Effector memory CD8-positive, alpha-beta T cell (primary cell): ENCODE results near the gene SH3BGRL2.
"Not testable (repeated sequence)": the region's sequence is repeated elsewhere in the genome, so short reads cannot be mapped to it uniquely, and the experiment has no call there.

Source experiments
- ATAC-seq: fragments of 150-1000 bp; cut with Tn5 transposase; replicated peaks from 2 replicates; pipeline ENCODE4 v1.10.0; 2021; ENCODE audit warnings: mild to moderate bottlenecking, moderate library complexity
- DNase-seq, 3 experiments: peaks; one replicate each; pipeline ENCODE4 v3.0.0; 2021
- H3K27ac Mint-ChIP-seq, 2 donors: one replicate each; pipeline ENCODE4 v1.8.0; 2022; ENCODE audit warnings: mild to moderate bottlenecking in 2 of 2, mixed read lengths in 2 of 2, moderate library complexity in 2 of 2
- H3K27me3 Mint-ChIP-seq, 2 donors: one replicate each; pipeline ENCODE4 v1.8.0; 2022; ENCODE audit warnings: mixed read lengths in 2 of 2
- H3K36me3 Mint-ChIP-seq: one replicate; pipeline ENCODE4 v1.8.0; 2022; ENCODE audit warnings: mild to moderate bottlenecking, moderate library complexity, mixed read lengths; ENCODE audit not compliant: insufficient read depth
- H3K4me1 Mint-ChIP-seq, 2 donors: one replicate each; pipeline ENCODE4 v1.8.0; 2022; ENCODE audit warnings: low read depth in 2 of 2, mixed read lengths in 2 of 2
- H3K4me3 Mint-ChIP-seq, 2 donors: one replicate each; pipeline ENCODE4 v1.8.0; 2022; ENCODE audit warnings: mild to moderate bottlenecking in 2 of 2, mixed read lengths in 2 of 2, moderate library complexity in 2 of 2
- H3K9me3 Mint-ChIP-seq, 2 donors: one replicate each; pipeline ENCODE4 v1.8.0; 2022; ENCODE audit warnings: mixed read lengths in 2 of 2

SH3BGRL2 gene

GRCh38 chr6:79647741-79648140 is 16.6 kb downstream of the SH3BGRL2 start:
- H3K4me1 Mint-ChIP-seq, result no peaks in the 10 kb centered on the region
- H3K27me3 Mint-ChIP-seq, result peaks cover 11% of the 10 kb centered on the region in 2 donors
- H3K36me3 Mint-ChIP-seq, result no peaks in the 10 kb centered on the region
- ATAC-seq, result no peak
- no peak for DNase-seq
- no peak overlapping the region for H3K27ac Mint-ChIP-seq
- no peak overlapping the region for H3K4me3 Mint-ChIP-seq
- no peaks in the 10 kb centered on the region for H3K9me3 Mint-ChIP-seq

- no peaks in the 10 kb centered on the region for H3K9me3 Mint-ChIP-seq
- ATAC-seq, result no peak
- no peak for DNase-seq
- H3K27ac Mint-ChIP-seq, result no peak overlapping the region
- H3K4me3 Mint-ChIP-seq, result no peak overlapping the region
- H3K4me1 Mint-ChIP-seq, result no peaks in the 10 kb centered on the region
- no peaks in the 10 kb centered on the region for H3K36me3 Mint-ChIP-seq
- H3K27me3 Mint-ChIP-seq, result peaks cover 8 to 11% of the 10 kb centered on the region in 2 donors
These were observed 17.2 kb downstream of the SH3BGRL2 start for GRCh38 chr6:79648328-79648727.

DNA sequence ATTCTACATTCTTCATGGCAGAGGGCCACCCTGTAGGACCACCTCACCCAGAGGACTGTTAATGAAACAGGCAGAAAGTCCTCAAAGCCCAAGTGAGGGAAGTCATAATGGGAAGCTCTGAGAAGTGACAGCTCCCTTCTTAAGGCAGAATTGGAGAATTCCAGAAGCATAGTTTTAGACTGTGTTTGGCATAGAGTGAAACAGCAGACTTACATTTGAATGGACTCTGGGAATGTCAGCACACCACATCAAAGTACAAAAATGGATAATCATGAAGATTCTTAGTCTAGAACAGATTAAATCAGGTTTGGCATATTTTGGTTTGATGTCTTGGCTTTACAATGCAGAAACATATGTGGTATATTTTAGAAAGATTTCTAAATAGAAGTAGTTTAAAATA is 17.9 kb downstream of the SH3BGRL2 start:
- Mint-ChIP-seq H3K27me3 (peaks cover 4 to 8% of the 10 kb centered on the region in 2 donors), H3K27ac (no peak overlapping the region), H3K4me1 (no peaks in the 10 kb centered on the region), H3K4me3 (no peak overlapping the region), H3K9me3 (no peaks in the 10 kb centered on the region), H3K36me3 (no peaks in the 10 kb centered on the region)
- ATAC-seq (no peak), DNase-seq (no peak)

- H3K27ac Mint-ChIP-seq, result no peak overlapping the region
- peaks cover 0 to 8% of the 10 kb centered on the region in 2 donors for H3K27me3 Mint-ChIP-seq
- H3K36me3 Mint-ChIP-seq, result no peaks in the 10 kb centered on the region
- H3K4me3 Mint-ChIP-seq, result no peak overlapping the region
- no peaks in the 10 kb centered on the region for H3K4me1 Mint-ChIP-seq
- ATAC-seq (no peak), DNase-seq (no peak)
- H3K9me3 Mint-ChIP-seq, result no peaks in the 10 kb centered on the region
These were observed 19.8 kb downstream of the SH3BGRL2 start for GRCh38 chr6:79650950-79651349.

DNA sequence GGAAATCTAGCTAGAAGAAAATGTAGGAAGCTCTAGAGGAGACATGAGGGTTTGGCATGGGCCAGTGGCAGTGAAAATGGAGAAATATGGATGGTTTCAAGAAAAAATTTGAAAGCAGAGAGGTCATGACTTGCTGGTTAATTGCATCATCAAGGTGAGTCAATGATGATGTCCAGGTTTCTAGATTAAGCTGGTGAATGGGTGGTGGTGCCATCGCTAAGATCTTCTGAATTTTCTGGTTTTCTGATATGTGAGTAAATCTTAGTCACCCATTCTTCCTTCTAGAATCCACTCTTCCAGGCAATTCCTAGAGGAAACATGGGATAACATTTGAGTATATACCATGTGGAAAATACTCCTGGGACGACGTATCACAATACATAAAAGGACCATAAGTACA is 25.0 kb downstream of the SH3BGRL2 start:
- no peak overlapping the region for H3K4me3 Mint-ChIP-seq
- no peaks in the 10 kb centered on the region for H3K4me1 Mint-ChIP-seq
- no peaks in the 10 kb centered on the region for H3K9me3 Mint-ChIP-seq
- H3K27ac Mint-ChIP-seq, result no peak overlapping the region
- DNase-seq (no peak), ATAC-seq (no peak)
- H3K36me3 Mint-ChIP-seq, result no peaks in the 10 kb centered on the region
- H3K27me3 Mint-ChIP-seq, result peaks cover 0 to under 1% of the 10 kb centered on the region in 2 donors

DNA sequence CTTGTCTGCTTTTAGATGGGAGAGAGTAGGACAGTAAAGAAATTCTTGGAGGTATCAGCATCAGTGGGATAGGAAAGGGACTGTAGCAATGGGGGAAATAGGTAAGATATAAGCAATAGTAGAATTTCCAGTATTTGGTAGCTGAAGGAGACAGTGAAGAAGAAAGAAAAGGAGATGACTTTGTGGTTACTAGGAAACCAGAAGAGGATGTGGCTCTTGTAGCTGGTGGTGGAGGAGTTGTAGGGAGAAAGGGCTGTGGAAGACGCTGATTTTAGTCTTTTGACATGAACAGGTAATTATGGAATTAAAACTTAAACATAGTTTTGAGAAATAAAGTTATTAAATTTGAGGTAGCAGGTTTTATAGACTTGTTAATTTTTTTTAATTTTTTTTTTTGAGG is 26.1 kb downstream of the SH3BGRL2 start:
- DNase-seq (no peak), ATAC-seq (no peak)
- Mint-ChIP-seq H3K4me1 (no peaks in the 10 kb centered on the region), H3K9me3 (no peaks in the 10 kb centered on the region), H3K27me3 (peaks cover 0 to 11% of the 10 kb centered on the region in 2 donors), H3K4me3 (no peak overlapping the region), H3K36me3 (no peaks in the 10 kb centered on the region), H3K27ac (no peak overlapping the region)

- H3K27ac Mint-ChIP-seq, DNase-seq, H3K4me1 Mint-ChIP-seq, H3K36me3 Mint-ChIP-seq, ATAC-seq: not testable (repeated sequence)
- H3K9me3 Mint-ChIP-seq, result peaks cover 1 to 11% of the 10 kb centered on the region in 2 donors
- H3K4me3 Mint-ChIP-seq, result peak overlapping the region in 1 of 2 donors; percentile 51
- H3K27me3 Mint-ChIP-seq, result peaks cover 8 to 24% of the 10 kb centered on the region in 2 donors
These were observed 32.5 kb downstream of the SH3BGRL2 start for GRCh38 chr6:79663655-79664054.

GRCh38 chr6:79665725-79666551 is 34.8 kb downstream of the SH3BGRL2 start:
- H3K4me3 Mint-ChIP-seq, result no peak overlapping the region
- ATAC-seq (no peak), DNase-seq (no peak)
- H3K27me3 Mint-ChIP-seq, result peaks cover 8 to 24% of the 10 kb centered on the region in 2 donors
- peaks cover 0 to 12% of the 10 kb centered on the region in 2 donors for H3K4me1 Mint-ChIP-seq
- no peak overlapping the region for H3K27ac Mint-ChIP-seq
- peaks cover 1 to 11% of the 10 kb centered on the region in 2 donors for H3K9me3 Mint-ChIP-seq
- no peaks in the 10 kb centered on the region for H3K36me3 Mint-ChIP-seq

DNA sequence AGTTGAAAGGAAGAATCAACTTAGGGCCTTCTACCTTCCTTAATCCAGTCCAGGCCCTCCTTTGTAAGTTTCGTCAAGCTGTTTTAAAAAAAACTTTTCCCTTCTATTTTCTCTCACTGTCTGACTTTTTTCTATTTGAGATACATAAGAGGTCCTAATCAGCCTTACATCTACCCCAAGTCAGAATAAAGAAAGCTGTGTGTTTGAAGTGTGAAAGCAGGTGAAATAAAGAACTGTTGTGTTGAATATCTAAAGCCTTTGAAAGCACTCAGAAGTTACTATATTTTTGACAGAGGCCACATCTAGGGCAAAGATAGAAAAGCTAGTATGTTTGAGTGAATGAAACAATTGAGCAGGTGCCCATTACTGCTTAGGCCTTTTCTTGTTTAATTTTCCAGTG is 35.5 kb downstream of the SH3BGRL2 start:
- no peak for DNase-seq
- Mint-ChIP-seq H3K9me3 (peaks cover 1 to 11% of the 10 kb centered on the region in 2 donors), H3K4me1 (peaks cover 0 to 18% of the 10 kb centered on the region in 2 donors)

DNA sequence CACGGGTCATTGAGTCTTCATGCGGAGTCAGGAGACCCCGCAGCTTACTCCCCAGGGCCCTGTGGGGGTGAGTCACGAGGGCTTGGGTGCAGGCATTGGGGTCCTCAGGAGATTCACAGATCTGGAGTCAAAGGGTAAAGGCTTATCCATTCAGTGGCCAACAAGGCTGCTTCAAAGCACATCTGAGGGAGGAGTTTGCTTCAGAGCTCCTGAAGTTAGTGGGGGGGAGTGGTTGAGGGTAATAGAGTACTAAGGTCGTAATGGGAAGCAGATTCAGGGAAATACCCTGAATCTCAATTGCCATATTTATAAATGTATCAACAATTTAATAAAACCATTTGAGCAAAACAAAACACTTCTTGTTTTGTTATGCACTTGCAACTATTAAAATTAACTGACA is 37.3 kb downstream of the SH3BGRL2 start:
- H3K9me3 Mint-ChIP-seq, result peaks cover 0 to under 1% of the 10 kb centered on the region in 2 donors
- peak overlapping the region in 1 of 2 donors; percentile 14 for H3K27ac Mint-ChIP-seq
- no peak overlapping the region for H3K4me3 Mint-ChIP-seq
- ATAC-seq, result no peak
- DNase-seq, result no peak
- H3K4me1 Mint-ChIP-seq, result peaks cover 8 to 20% of the 10 kb centered on the region in 2 donors
- H3K27me3 Mint-ChIP-seq, result peaks cover under 1 to 2% of the 10 kb centered on the region in 2 donors
- H3K36me3 Mint-ChIP-seq, result no peaks in the 10 kb centered on the region

More for the DNA sequence above, 35.5 kb downstream of the SH3BGRL2 start:
- Mint-ChIP-seq H3K4me3 (no peak overlapping the region), H3K27ac (no peak overlapping the region), H3K27me3 (peaks cover 8 to 18% of the 10 kb centered on the region in 2 donors), H3K36me3 (no peaks in the 10 kb centered on the region)
- ATAC-seq, result no peak

- H3K4me1 Mint-ChIP-seq, result peaks cover 8 to 14% of the 10 kb centered on the region in 2 donors
- no peak overlapping the region for H3K4me3 Mint-ChIP-seq
- no peaks in the 10 kb centered on the region for H3K36me3 Mint-ChIP-seq
These were observed 38.6 kb downstream of the SH3BGRL2 start for GRCh38 chr6:79669766-79670165.

GRCh38 chr6:79670789-79671188 is 39.7 kb downstream of the SH3BGRL2 start:
- Mint-ChIP-seq H3K36me3 (no peaks in the 10 kb centered on the region), H3K4me3 (no peak overlapping the region), H3K9me3 (no peaks in the 10 kb centered on the region), H3K27me3 (no peaks in the 10 kb centered on the region), H3K27ac (no peak overlapping the region), H3K4me1 (peaks cover 8 to 14% of the 10 kb centered on the region in 2 donors)
- ATAC-seq (no peak), DNase-seq (no peak)

More at GRCh38 chr6:79669766-79670165, 38.6 kb downstream of the SH3BGRL2 start:
- Mint-ChIP-seq H3K27ac (no peak overlapping the region), H3K9me3 (no peaks in the 10 kb centered on the region), H3K27me3 (no peaks in the 10 kb centered on the region)
- DNase-seq (no peak), ATAC-seq (no peak)

DNA sequence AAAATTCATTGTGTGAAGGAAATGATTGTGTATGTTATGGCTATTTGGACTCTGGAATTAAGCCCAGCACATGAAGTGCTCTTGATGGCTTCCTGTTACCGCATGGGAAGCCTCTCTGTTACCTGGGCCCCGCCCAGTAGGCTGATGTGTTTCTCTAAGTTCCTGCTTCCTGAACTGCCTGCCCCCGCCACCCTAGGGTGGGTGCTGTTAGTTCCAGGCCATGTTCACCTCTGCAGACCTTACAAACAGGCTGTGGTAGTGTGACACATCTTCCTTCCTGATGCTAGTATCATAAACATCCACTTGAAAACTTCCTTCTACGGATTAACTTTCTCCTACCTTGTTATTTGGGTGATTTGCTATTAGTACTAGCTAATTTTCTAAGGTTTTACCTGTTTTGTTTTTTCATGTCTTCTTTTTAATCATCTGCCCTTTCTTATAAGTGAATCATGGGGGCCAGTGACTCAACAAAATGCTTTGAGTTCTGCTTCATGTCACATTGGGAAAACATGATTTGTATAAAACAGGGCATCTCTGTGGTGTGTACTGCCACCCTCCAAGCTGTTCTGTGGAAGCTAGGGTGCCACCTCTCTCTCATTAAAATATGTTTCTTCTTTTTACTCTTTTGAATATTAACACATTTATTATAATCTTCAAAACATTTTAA is 40.6 kb downstream of the SH3BGRL2 start:
- Mint-ChIP-seq H3K27me3 (no peaks in the 10 kb centered on the region), H3K36me3 (no peaks in the 10 kb centered on the region), H3K4me1 (peaks cover 8 to 14% of the 10 kb centered on the region in 2 donors), H3K4me3 (peak overlapping the region in 1 of 2 donors; percentile 44), H3K9me3 (no peaks in the 10 kb centered on the region), H3K27ac (peak overlapping the region; percentile 4 to 33)
- DNase-seq (peak in 1 of 3 experiments; percentile 3), ATAC-seq (peak; percentile 92)
